GM06990 (cell line): Measurements from ENCODE around the gene GSE1.
A peak's percentile ranks its signal among the peaks of the same experiment; 100 is the strongest.

Experiments
- DNase-seq: peaks from one replicate; pipeline ENCODE4 v3.0.0-alpha.2; 2011; ENCODE audit not compliant: insufficient read length; ENCODE audit errors: extremely low read depth
- H3K27me3 ChIP-seq: replicated peaks from 2 replicates; pipeline ENCODE4 v1.6.0; 2011; ENCODE audit warnings: low read length; ENCODE audit not compliant: control insufficient read depth, insufficient read depth
- H3K36me3 ChIP-seq: 2 replicates; pipeline ENCODE4 v1.5.1; 2011; ENCODE audit warnings: low read length; ENCODE audit not compliant: control insufficient read depth, insufficient read depth
- H3K4me3 ChIP-seq: replicated peaks from 2 replicates; pipeline ENCODE4 v1.5.1; 2011; ENCODE audit warnings: low read depth, mild to moderate bottlenecking, control low read depth, low read length
- CTCF ChIP-seq: IDR thresholded peaks from 2 replicates; pipeline ENCODE4 v1.5.1; 2011; ENCODE audit warnings: low read length, control low read depth, mild to moderate bottlenecking, inconsistent platforms; ENCODE audit not compliant: insufficient read depth, poor library complexity, severe bottlenecking

The GSE1 gene

GRCh38 chr16:85601272-85601639 is 11.9 kb upstream of the GSE1 start:
- no peak for DNase-seq
- Histone ChIP-seq H3K4me3 (no peak overlapping the region), H3K27me3 (no peaks in the 10 kb centered on the region), H3K36me3 (peaks cover under 1% of the 10 kb centered on the region)
- no peak for TF ChIP-seq CTCF

GRCh38 chr16:85601730-85602401 is 11.3 kb upstream of the GSE1 start:
- H3K4me3 ChIP-seq = no peak overlapping the region
- H3K36me3 ChIP-seq = no peaks in the 10 kb centered on the region
- TF ChIP-seq CTCF = no peak
- H3K27me3 ChIP-seq = no peaks in the 10 kb centered on the region
- DNase-seq = no peak

GRCh38 chr16:85602402-85603202 is 10.5 kb upstream of the GSE1 start:
- no peaks in the 10 kb centered on the region for H3K27me3 ChIP-seq
- DNase-seq = peak; percentile 57
- H3K36me3 ChIP-seq = no peaks in the 10 kb centered on the region
- no peak for TF ChIP-seq CTCF
- no peak overlapping the region for H3K4me3 ChIP-seq

- TF ChIP-seq CTCF = no peak
- no peaks in the 10 kb centered on the region for H3K27me3 ChIP-seq
- no peak overlapping the region for H3K4me3 ChIP-seq
- H3K36me3 ChIP-seq = no peaks in the 10 kb centered on the region
- peak; percentile 58 for DNase-seq
These were observed 9.8 kb upstream of the GSE1 start for GRCh38 chr16:85603203-85603755.

- no peaks in the 10 kb centered on the region for H3K27me3 ChIP-seq
- no peaks in the 10 kb centered on the region for H3K36me3 ChIP-seq
- H3K4me3 ChIP-seq = no peak overlapping the region
- no peak for DNase-seq
- TF ChIP-seq CTCF = no peak
These were observed 8.9 kb upstream of the GSE1 start for GRCh38 chr16:85604145-85604705.
